Fibroblast of skin of abdomen (primary cell): ENCODE results near the gene NR6A1.

Source experiments
- DNase-seq: peaks from one replicate; pipeline ENCODE4 v3.0.0-alpha.2; 2013

The NR6A1 gene

GRCh38 chr9:124485201-124485600 is 285.9 kb downstream of the NR6A1 start:
- no peak for DNase-seq

- DNase-seq, result no peak
Observed at GRCh38 chr9:124483481-124483880, 287.6 kb downstream of the NR6A1 start.

GRCh38 chr9:124482431-124483031 is 288.6 kb downstream of the NR6A1 start:
- no peak for DNase-seq

- DNase-seq, result no peak
Observed at GRCh38 chr9:124481115-124481514, 290.0 kb downstream of the NR6A1 start.

- peak; percentile 12 for DNase-seq
Observed at GRCh38 chr9:124480621-124480981, 290.5 kb downstream of the NR6A1 start.

- DNase-seq, result no peak
Observed at GRCh38 chr9:124479947-124480620, 291.0 kb downstream of the NR6A1 start.

- no peak for DNase-seq
Observed at GRCh38 chr9:124479371-124479770, 291.7 kb downstream of the NR6A1 start.

GRCh38 chr9:124478354-124478753 is 292.8 kb downstream of the NR6A1 start:
- no peak for DNase-seq

- DNase-seq, result no peak
Observed at GRCh38 chr9:124477648-124478285, 293.3 kb downstream of the NR6A1 start.

GRCh38 chr9:124477211-124477647 is 293.9 kb downstream of the NR6A1 start:
- no peak for DNase-seq

- DNase-seq, result no peak
Observed at GRCh38 chr9:124475868-124476690, 295.0 kb downstream of the NR6A1 start.

- no peak for DNase-seq
Observed at GRCh38 chr9:124475158-124475867, 295.8 kb downstream of the NR6A1 start.

GRCh38 chr9:124474151-124474550 is 297.0 kb downstream of the NR6A1 start:
- no peak for DNase-seq

- DNase-seq, result no peak
Observed at GRCh38 chr9:124473310-124473709, 297.8 kb downstream of the NR6A1 start.

- no peak for DNase-seq
Observed at GRCh38 chr9:124472770-124473169, 298.3 kb downstream of the NR6A1 start.

- no peak for DNase-seq
Observed at GRCh38 chr9:124471761-124472160, 299.4 kb downstream of the NR6A1 start.

- no peak for DNase-seq
Observed at GRCh38 chr9:124470726-124471125, 300.4 kb downstream of the NR6A1 start.

GRCh38 chr9:124470306-124470705 is 300.8 kb downstream of the NR6A1 start:
- no peak for DNase-seq

- no peak for DNase-seq
Observed at GRCh38 chr9:124469011-124469832, 301.9 kb downstream of the NR6A1 start.

- DNase-seq, result no peak
Observed at GRCh38 chr9:124468061-124468740, 302.9 kb downstream of the NR6A1 start.
